A549 (cell line): ENCODE results near the gene ST6GAL1. TPM values are rescaled to one million over a fixed set of nuclear protein-coding genes. Genes with fewer than 3 reads are reported as not detected.
A peak's percentile ranks its signal among the peaks of the same experiment; 100 is the strongest.
"Not testable (repeated sequence)": the region's sequence is repeated elsewhere in the genome, so short reads cannot be mapped to it uniquely, and the experiment has no call there.

Experiments
- ATAC-seq, 2 experiments: fragments of 200-7000 bp in 1 of 2; fragments of >200 bp in 1 of 2; cut with Nextera tagmentation in 1 of 2; cut with Tn5 transposase in 1 of 2; 3 replicates each; pipeline versions ENCODE4 v1.8.0 to v1.9.1; 2018 to 2020; ENCODE audit warnings: mild to moderate bottlenecking in 1 of 2, moderate library complexity in 1 of 2
- CTCF ChIA-PET: fragments of 300-600 bp; sonication (Branson Sonifier 250); formaldehyde crosslinking; extraction: SDS; loops from one replicate; lab custom pipeline; 2021; ENCODE audit warnings: antibody characterized with exemption, inconsistent platforms; lab: Yijun Ruan, JAX
- POLR2A ChIA-PET: fragments of 350-600 bp; formaldehyde crosslinking; extraction: SDS; loops from one replicate; lab custom pipeline; 2021; ENCODE audit warnings: antibody characterized with exemption, inconsistent platforms; lab: Yijun Ruan, JAX
- DNase-seq, 2 experiments: peaks; one replicate each; pipeline versions ENCODE4 v3.0.0 to v3.0.0-alpha.2; 2011 to 2016; ENCODE audit warnings: low read depth in 1 of 2, low spot score in 1 of 2
- FAIRE-seq: peaks from 2 replicates; lab custom pipeline; 2011; peaks lifted over from hg19 to GRCh38; lab: Jason Lieb, UNC
- H3K27ac ChIP-seq, 2 experiments: fragments of >200 bp; sonication (Bioruptor Twin); formaldehyde crosslinking; 3 replicates each; pipeline ENCODE4 v1.5.1; 2016 to 2017
- H3K4me1 ChIP-seq: fragments of >200 bp; sonication (Bioruptor Twin); formaldehyde crosslinking; 3 replicates; pipeline ENCODE4 v1.6.1; 2016
- H3K4me2 ChIP-seq: fragments of >200 bp; sonication (Bioruptor Twin); formaldehyde crosslinking; 3 replicates; pipeline ENCODE4 v1.6.1; 2016
- H3K4me3 ChIP-seq: fragments of >200 bp; sonication (Bioruptor Twin); formaldehyde crosslinking; 3 replicates; pipeline ENCODE4 v1.5.1; 2016
- H3K9me3 ChIP-seq: fragments of >200 bp; sonication (Bioruptor Twin); formaldehyde crosslinking; 3 replicates; pipeline ENCODE4 v1.6.1; 2016
- BHLHE40 ChIP-seq: IDR thresholded peaks from 2 replicates; pipeline ENCODE4 v1.6.1; 2012; ENCODE audit warnings: low read depth, low read length, inconsistent platforms
- CHD2 ChIP-seq: fragments of 150-350 bp; IDR thresholded peaks from 2 replicates; pipeline ENCODE4 v1.6.1; 2014; ENCODE audit warnings: low read length; ENCODE audit not compliant: partially characterized antibody
- ELK1 ChIP-seq: fragments of 150-350 bp; IDR thresholded peaks from 2 replicates; pipeline ENCODE4 v1.6.1; 2014; ENCODE audit warnings: low read depth, mild to moderate bottlenecking, low read length
- EP300 ChIP-seq, 2 experiments: fragments of >200 bp; sonication (Bioruptor Twin); formaldehyde crosslinking; IDR thresholded peaks; 2 replicates in 1 of 2; 3 replicates in 1 of 2; pipeline ENCODE4 v1.6.1; 2016 to 2017
- FOSL2 ChIP-seq, 2 experiments: fragments of 450-650 bp in 1 of 2; fragments of >200 bp in 1 of 2; sonication (Bioruptor Twin) in 1 of 2; formaldehyde crosslinking; IDR thresholded peaks; 2 replicates each; pipeline versions ENCODE4 v1.5.0 to v1.6.1; 2016 to 2020; ENCODE audit warnings: mild to moderate bottlenecking in 1 of 2, moderate library complexity in 1 of 2
- FOXS1 ChIP-seq: fragments of 250-450 bp; sonication (Bioruptor Pico); IDR thresholded peaks from 2 replicates; pipeline ENCODE4 v1.5.0; 2020; ENCODE audit warnings: mild to moderate bottlenecking, moderate library complexity
- HEYL ChIP-seq: fragments of 250-450 bp; sonication (Bioruptor Pico); IDR thresholded peaks from 2 replicates; pipeline ENCODE4 v1.8.0; 2021; ENCODE audit warnings: mild to moderate bottlenecking, moderate library complexity
- HOXA7 ChIP-seq: fragments of 250-450 bp; sonication (Bioruptor Pico); IDR thresholded peaks from 2 replicates; pipeline ENCODE4 v1.5.0; 2020; ENCODE audit warnings: mild to moderate bottlenecking, moderate library complexity
- JUN ChIP-seq, 2 experiments: fragments of >200 bp; sonication (Bioruptor Twin); formaldehyde crosslinking; IDR thresholded peaks; 2 replicates in 1 of 2; 3 replicates in 1 of 2; pipeline ENCODE4 v1.6.1; 2016 to 2017
- KDM5A ChIP-seq: fragments of 200-600 bp; sonication (generic); IDR thresholded peaks from 2 replicates; pipeline ENCODE4 v1.6.1; 2016; ENCODE audit warnings: antibody characterized with exemption, mild to moderate bottlenecking
- MAZ ChIP-seq: fragments of 150-350 bp; IDR thresholded peaks from 2 replicates; pipeline ENCODE4 v1.6.1; 2014; ENCODE audit warnings: antibody characterized with exemption, low read depth, low read length, borderline replicate concordance
- NR3C1 ChIP-seq: fragments of >200 bp; sonication (Bioruptor Twin); formaldehyde crosslinking; IDR thresholded peaks from 3 replicates; pipeline ENCODE4 v1.6.1; 2017
- PHF8 ChIP-seq: fragments of 200-600 bp; sonication (generic); IDR thresholded peaks from 2 replicates; pipeline ENCODE4 v1.6.1; 2016; ENCODE audit warnings: low read depth, mild to moderate bottlenecking, antibody characterized with exemption, moderate library complexity, borderline replicate concordance
- POLR2A ChIP-seq: IDR thresholded peaks from 2 replicates; pipeline ENCODE4 v1.6.1; 2012; ENCODE audit warnings: mild to moderate bottlenecking, low read length
- POLR2AphosphoS2 ChIP-seq: conservative IDR thresholded peaks from 2 replicates; pipeline ENCODE4 v1.6.1; 2012; ENCODE audit warnings: low read length, improper control_type of control experiment, inconsistent platforms
- RAD21 ChIP-seq, 2 experiments: fragments of >200 bp in 1 of 2; sonication (Bioruptor Twin) in 1 of 2; formaldehyde crosslinking in 1 of 2; IDR thresholded peaks in 1 of 2; conservative IDR thresholded peaks in 1 of 2; 2 replicates in 1 of 2; 3 replicates in 1 of 2; pipeline ENCODE4 v1.6.1; 2012 to 2018; ENCODE audit warnings: inconsistent platforms in 1 of 2
- SMC3 ChIP-seq: fragments of >200 bp; sonication (Bioruptor Twin); formaldehyde crosslinking; IDR thresholded peaks from 3 replicates; pipeline ENCODE4 v1.6.1; 2018; ENCODE audit warnings: inconsistent platforms
- SREBF2 ChIP-seq: fragments of 450-650 bp; IDR thresholded peaks from 2 replicates; pipeline ENCODE4 v1.6.1; 2014; ENCODE audit warnings: mild to moderate bottlenecking, moderate library complexity
- TFCP2L1 ChIP-seq: fragments of 250-450 bp; sonication (Bioruptor Pico); IDR thresholded peaks from 2 replicates; pipeline ENCODE4 v1.5.0; 2021; ENCODE audit warnings: mild to moderate bottlenecking
- ZFP36 ChIP-seq: fragments of 450-650 bp; IDR thresholded peaks from 2 replicates; pipeline ENCODE4 v1.6.1; 2014; ENCODE audit warnings: borderline replicate concordance; ENCODE audit not compliant: partially characterized antibody
- ZNF302 ChIP-seq: fragments of 250-450 bp; sonication (Bioruptor Pico); IDR thresholded peaks from 2 replicates; pipeline ENCODE4 v1.9.0; 2021; ENCODE audit warnings: inconsistent platforms, mild to moderate bottlenecking, moderate library complexity
- ZSCAN20 ChIP-seq: fragments of 250-450 bp; sonication (Bioruptor Pico); IDR thresholded peaks from 2 replicates; pipeline ENCODE4 v1.8.0; 2022; ENCODE audit warnings: mild to moderate bottlenecking, moderate library complexity
- WGBS: methylation state at CpG from one replicate; pipeline ENCODE4 v1.1.6; 2017; ENCODE audit errors: missing lambda C conversion rate; 5-methylcytosine and 5-hydroxymethylcytosine counted together
- polyA plus RNA-seq, 4 experiments: library from polyadenylated mRNA; depleted of rRNA in 3 of 4; stranded (reverse); fragments of >200 nt; fragmentation: RNase III in 1 of 4; extraction: RNeasy Plus Mini Kit Qiagen cat#74134 plus additional on column Dnase treatment in 1 of 4; gene quantifications; 2 replicates in 3 of 4; 3 replicates in 1 of 4; pipeline ENCODE4 v1.2.3, GENCODE V29; 2011 to 2017
- TF ChIP-seq, protein P1 (sequence below): fragments of 250-450 bp; sonication (Bioruptor Pico); IDR thresholded peaks from 2 replicates; pipeline ENCODE4 v1.5.0; 2021; ENCODE audit warnings: mild to moderate bottlenecking, moderate library complexity, borderline replicate concordance

ST6GAL1 gene
- polyA plus RNA-seq, 2 of the 4 experiments (the other 2 are of a cell fraction) = 3.9 to 6.5 TPM

DNA sequence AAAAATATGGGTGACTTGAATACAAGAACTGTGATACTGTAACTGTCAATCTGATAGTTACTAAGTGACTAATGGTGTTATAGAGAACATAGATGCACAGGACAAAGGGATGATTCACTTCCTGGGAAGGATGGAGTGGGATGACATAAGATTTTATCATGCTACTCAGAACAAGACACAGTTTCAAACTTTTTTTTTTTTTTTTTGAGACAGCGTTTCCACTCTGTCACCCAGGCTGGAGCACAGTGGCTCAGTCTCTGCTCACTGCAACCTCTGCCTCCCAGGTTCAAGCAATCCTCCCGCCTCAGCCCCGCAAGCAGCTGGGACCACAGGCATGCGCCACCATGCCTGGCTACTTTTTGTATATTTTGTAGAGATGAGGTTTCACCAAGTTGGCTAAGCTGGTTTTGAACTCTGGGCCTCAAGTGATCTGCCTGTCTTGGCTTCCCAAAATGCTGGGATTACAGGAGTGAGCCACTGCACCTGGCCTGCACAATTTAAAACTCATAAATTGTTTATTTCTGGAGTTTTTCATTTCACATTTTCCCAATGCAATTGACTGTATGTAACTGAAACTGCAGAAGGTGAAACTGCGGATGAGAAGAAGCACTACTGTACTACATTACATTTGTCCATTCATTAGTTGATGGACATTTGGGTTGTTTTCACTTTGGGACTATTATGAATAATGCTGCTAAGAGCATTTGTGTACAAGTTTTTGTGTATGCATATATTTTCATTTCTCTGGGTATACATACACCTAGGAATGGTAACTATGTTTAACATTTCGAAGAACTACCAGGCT, 47.2 kb upstream of the ST6GAL1 start:
- peak overlapping the region; percentile 56 for H3K4me2 ChIP-seq
- TF ChIP-seq FOSL2 (IDR thresholded peaks at IDR 0.05) (no peak), FOSL2 (CRISPR knock-in tag; IDR thresholded peaks at IDR 0.05) (peak; percentile 57), BHLHE40 (no peak)
- POLR2A ChIA-PET = no interaction called here
- no peaks in the 10 kb centered on the region for H3K9me3 ChIP-seq
- no peak overlapping the region for H3K4me3 ChIP-seq
- 74% methylated on average over 6 of the region's 6 CpGs for WGBS
- FAIRE-seq (no peak), DNase-seq (peak; percentile 46 to 61), ATAC-seq (peak; percentile 89 to 99)
- CTCF ChIA-PET = no interaction called here
- peak overlapping the region; percentile 63 to 77; a peak in 5 of 6 replicates for H3K27ac ChIP-seq
- peaks cover 19% of the 10 kb centered on the region for H3K4me1 ChIP-seq

- TF ChIP-seq NR3C1 (no peak), SREBF2 (no peak), EP300 (IDR thresholded peaks at IDR 0.05) (no peak), RAD21 (conservative IDR thresholded peaks at IDR 0.05 in 1 of 2, IDR thresholded peaks at IDR 0.05 in 1 of 2) (no peak), PHF8 (no peak), BHLHE40 (no peak), ELK1 (no peak), FOXS1 (CRISPR knock-in tag) (no peak), TFCP2L1 (CRISPR knock-in tag) (no peak)
- H3K4me2 ChIP-seq = no peak overlapping the region
- H3K4me3 ChIP-seq = no peak overlapping the region
- no peaks in the 10 kb centered on the region for H3K9me3 ChIP-seq
- ChIA-PET CTCF (no interaction called here), POLR2A (no interaction called here)
- DNase-seq (no peak), ATAC-seq (no peak), FAIRE-seq (no peak)
- H3K27ac ChIP-seq = peak overlapping the region in 1 of 2 experiments; percentile 63; a peak in 3 of 6 replicates
- WGBS = 90% methylated on average over 1 of the region's 1 CpG
- H3K4me1 ChIP-seq = peaks cover 19% of the 10 kb centered on the region
Observed at GRCh38 chr3:186883686-186884058, 46.7 kb upstream of the ST6GAL1 start.

- CTCF ChIA-PET, DNase-seq, H3K4me3 ChIP-seq, H3K27ac ChIP-seq, H3K9me3 ChIP-seq, FAIRE-seq, ATAC-seq, H3K4me2 ChIP-seq, POLR2A ChIA-PET: not testable (repeated sequence)
- WGBS = no CpG with 5 or more reads among the region's 29 CpGs
- peaks cover 19% of the 10 kb centered on the region for H3K4me1 ChIP-seq
Observed at GRCh38 chr3:186884868-186885267, 45.5 kb upstream of the ST6GAL1 start.

DNA sequence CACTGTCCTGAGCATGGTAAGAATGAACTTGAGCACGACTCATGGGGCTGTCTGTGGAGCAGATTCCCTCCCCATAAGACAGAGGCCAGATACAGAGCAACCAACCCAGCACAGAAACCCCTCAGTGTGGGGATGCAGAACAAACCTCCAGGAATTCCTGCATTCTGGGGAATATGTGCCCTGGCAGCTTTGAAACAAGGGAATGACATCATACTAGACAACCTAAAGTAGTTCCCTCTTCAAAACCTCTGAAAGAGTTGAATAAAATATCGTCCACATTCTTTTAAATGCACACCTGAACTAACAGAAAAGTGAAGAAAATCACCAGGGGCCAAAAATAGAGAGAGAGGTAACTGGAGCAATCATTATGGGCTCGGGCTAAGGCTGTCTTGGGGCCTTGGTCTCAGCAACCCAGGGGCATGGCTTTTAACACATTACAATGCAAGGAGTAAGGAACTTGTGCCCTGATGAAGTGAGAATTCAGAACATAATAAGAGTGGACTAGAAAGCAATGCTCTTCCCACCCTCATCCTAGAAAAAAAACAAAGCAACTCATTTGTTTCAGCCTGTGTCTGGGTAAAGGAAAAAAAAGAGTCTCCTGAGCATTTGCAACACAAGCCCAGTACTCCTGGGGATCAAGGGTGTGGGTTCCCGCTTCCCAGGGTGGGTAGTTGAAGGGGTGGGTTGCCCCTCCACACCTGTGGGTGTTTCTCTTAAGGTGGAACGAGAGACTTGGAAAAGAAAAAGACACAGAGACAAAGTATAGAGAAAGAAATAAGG, 43.9 kb upstream of the ST6GAL1 start:
- H3K27ac ChIP-seq = no peak overlapping the region
- H3K4me3 ChIP-seq = no peak overlapping the region
- no peak for DNase-seq
- ATAC-seq = no peak
- H3K4me1 ChIP-seq = peaks cover 19% of the 10 kb centered on the region
- H3K9me3 ChIP-seq = no peaks in the 10 kb centered on the region
- ChIA-PET POLR2A (no interaction called here), CTCF (no interaction called here)
- no peak for FAIRE-seq
- H3K4me2 ChIP-seq = no peak overlapping the region
- 72% methylated on average over 5 of the region's 5 CpGs for WGBS
- no peak for TF ChIP-seq KDM5A
- no peak for TF ChIP-seq ZFP36
- no peak for TF ChIP-seq POLR2AphosphoS2
- no peak for TF ChIP-seq MAZ
- TF ChIP-seq ZNF302 = no peak
- no peak for TF ChIP-seq POLR2A
- no peak for TF ChIP-seq HEYL (CRISPR knock-in tag)
- TF ChIP-seq ZSCAN20 (CRISPR knock-in tag) = no peak
- TF ChIP-seq HOXA7 = no peak
- TF ChIP-seq, protein P1, sequence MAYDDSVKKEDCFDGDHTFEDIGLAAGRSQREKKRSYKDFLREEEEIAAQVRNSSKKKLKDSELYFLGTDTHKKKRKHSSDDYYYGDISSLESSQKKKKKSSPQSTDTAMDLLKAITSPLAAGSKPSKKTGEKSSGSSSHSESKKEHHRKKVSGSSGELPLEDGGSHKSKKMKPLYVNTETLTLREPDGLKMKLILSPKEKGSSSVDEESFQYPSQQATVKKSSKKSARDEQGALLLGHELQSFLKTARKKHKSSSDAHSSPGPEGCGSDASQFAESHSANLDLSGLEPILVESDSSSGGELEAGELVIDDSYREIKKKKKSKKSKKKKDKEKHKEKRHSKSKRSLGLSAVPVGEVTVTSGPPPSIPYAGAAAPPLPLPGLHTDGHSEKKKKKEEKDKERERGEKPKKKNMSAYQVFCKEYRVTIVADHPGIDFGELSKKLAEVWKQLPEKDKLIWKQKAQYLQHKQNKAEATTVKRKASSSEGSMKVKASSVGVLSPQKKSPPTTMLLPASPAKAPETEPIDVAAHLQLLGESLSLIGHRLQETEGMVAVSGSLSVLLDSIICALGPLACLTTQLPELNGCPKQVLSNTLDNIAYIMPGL (CRISPR knock-in tag) = no peak
- no peak for TF ChIP-seq JUN (IDR thresholded peaks at IDR 0.05)
- TF ChIP-seq SMC3 = no peak
- no peak for TF ChIP-seq CHD2
